GM21360 (cell line): ENCODE measurements around the gene SYTL2.
"Not testable (repeated sequence)": the region's sequence is repeated elsewhere in the genome, so short reads cannot be mapped to it uniquely, and the experiment has no call there.

Experiments
- ATAC-seq: cut with Tn5 transposase; IDR thresholded peaks from one replicate; pipeline ENCODE4 v1.9.1; 2021; ENCODE audit warnings: mild to moderate bottlenecking, moderate library complexity; ENCODE audit not compliant: unreplicated experiment

SYTL2 gene

GRCh38 chr11:85698195-85698594 is 112.7 kb downstream of the SYTL2 start:
- ATAC-seq = no peak

GRCh38 chr11:85697747-85698146 is 113.2 kb downstream of the SYTL2 start:
- ATAC-seq = no peak

GRCh38 chr11:85695546-85695945 is 115.4 kb downstream of the SYTL2 start:
- no peak for ATAC-seq

GRCh38 chr11:85694385-85694980 is 116.5 kb downstream of the SYTL2 start:
- ATAC-seq = no peak

GRCh38 chr11:85685820-85686459 is 125.0 kb downstream of the SYTL2 start, which contains the start of gene CCDC89:
Gene CCDC89, minus strand, starts transcription at chr11:85686195. Its CDS starts 65 bp downstream, at chr11:85686130.
- ATAC-seq = no peak

- no peak for ATAC-seq
Measured at GRCh38 chr11:85685125-85685819, 125.7 kb downstream of the SYTL2 start.

- peak; percentile 79 for ATAC-seq
Measured at GRCh38 chr11:85682330-85683305, 128.3 kb downstream of the SYTL2 start.

- no peak for ATAC-seq
Measured at GRCh38 chr11:85680897-85681296, 130.0 kb downstream of the SYTL2 start.

- no peak for ATAC-seq
Measured at GRCh38 chr11:85679576-85679975, 131.4 kb downstream of the SYTL2 start.

GRCh38 chr11:85673393-85673792 is 137.5 kb downstream of the SYTL2 start:
- ATAC-seq = no peak

GRCh38 chr11:85672105-85672902 is 138.6 kb downstream of the SYTL2 start:
- no peak for ATAC-seq

- not testable (repeated sequence) for ATAC-seq
Measured at GRCh38 chr11:85670949-85671663, 139.8 kb downstream of the SYTL2 start.

GRCh38 chr11:85668157-85668556 is 142.8 kb downstream of the SYTL2 start:
- ATAC-seq = no peak

- no peak for ATAC-seq
Measured at GRCh38 chr11:85666687-85667086, 144.3 kb downstream of the SYTL2 start.

GRCh38 chr11:85665733-85666132 is 145.2 kb downstream of the SYTL2 start:
- no peak for ATAC-seq

- ATAC-seq = peak; percentile 92
Measured at GRCh38 chr11:85664615-85665481, 146.1 kb downstream of the SYTL2 start, which contains the start of gene CREBZF. Gene CREBZF, minus strand, starts transcription at chr11:85665129. Its CDS starts 254 bp downstream, at chr11:85664875.

- peak; percentile 69 for ATAC-seq
Measured at GRCh38 chr11:85663753-85664614, 147.0 kb downstream of the SYTL2 start.
